Endothelial cell of umbilical vein (primary cell): ENCODE measurements around the gene ADAM11. TPM values are rescaled to one million over a fixed set of nuclear protein-coding genes. Genes with fewer than 3 reads are reported as not detected.

ENCODE experiments used
- BruUV-seq: library from RNA; stranded (reverse); fragments of 400-500 nt; replicated peaks from 2 replicates; lab custom pipeline; 2021; lab: Mats Ljungman, UMichigan
- CTCF ChIA-PET: fragments of 300-600, 350-600 bp; sonication (Branson Sonifier 250); formaldehyde crosslinking; loops from one replicate; lab custom pipeline; 2021; ENCODE audit warnings: antibody characterized with exemption, inconsistent platforms; lab: Charles Lee
- POLR2A ChIA-PET: fragments of 300-600, 350-600 bp; sonication (Branson Sonifier 250); formaldehyde crosslinking; loops from one replicate; lab custom pipeline; 2021; ENCODE audit warnings: antibody characterized with exemption, inconsistent platforms; lab: Charles Lee
- DNase-seq: peaks from one replicate; pipeline ENCODE4 v3.0.0-alpha.2; 2011; ENCODE audit warnings: low read depth, low spot score
- FAIRE-seq: peaks from 2 replicates; lab custom pipeline; 2011; peaks lifted over from hg19 to GRCh38; lab: Jason Lieb, UNC
- H2AFZ ChIP-seq: 2 replicates; pipeline ENCODE4 v1.6.0; 2012; ENCODE audit warnings: low read depth, low read length, control low read depth, inconsistent platforms
- H3K27ac ChIP-seq: 2 replicates; pipeline ENCODE4 v1.5.1; 2011; ENCODE audit warnings: low read depth, mild to moderate bottlenecking, control low read depth, low read length, moderate library complexity; ENCODE audit not compliant: insufficient read depth
- H3K27me3 ChIP-seq, 2 experiments: 2 replicates each; pipeline versions ENCODE4 v1.6.0 to v1.6.1; 2011; ENCODE audit warnings: low read length in 2 of 2, mixed read lengths in 1 of 2; ENCODE audit not compliant: control insufficient read depth in 2 of 2, insufficient read depth in 2 of 2
- H3K36me3 ChIP-seq, 2 experiments: 2 replicates in 1 of 2; 3 replicates in 1 of 2; pipeline ENCODE4 v1.5.1; 2011; ENCODE audit warnings: low read length in 2 of 2, mild to moderate bottlenecking in 1 of 2, moderate library complexity in 1 of 2; ENCODE audit not compliant: control insufficient read depth in 2 of 2, insufficient read depth in 2 of 2; ENCODE audit errors: extremely low read depth in 1 of 2
- H3K4me1 ChIP-seq: 3 replicates; pipeline ENCODE4 v1.5.1; 2011; ENCODE audit warnings: mild to moderate bottlenecking, low read length; ENCODE audit not compliant: control insufficient read depth, insufficient read depth; ENCODE audit errors: extremely low read depth
- H3K4me2 ChIP-seq: 2 replicates; pipeline ENCODE4 v1.6.1; 2011; ENCODE audit warnings: low read length, control low read depth, mixed read lengths; ENCODE audit not compliant: insufficient read depth
- H3K4me3 ChIP-seq, 3 experiments: fragments of 200-600 bp in 1 of 3; sonication (generic), shearing (Covaris generic) in 1 of 3; replicated peaks in 1 of 3; 2 replicates each; pipeline ENCODE4 v1.5.1; 2011 to 2016; ENCODE audit warnings: control low read depth in 3 of 3, low read length in 3 of 3, mild to moderate bottlenecking in 2 of 3, inconsistent platforms in 1 of 3, low read depth in 1 of 3, moderate library complexity in 1 of 3; ENCODE audit not compliant: insufficient read depth in 1 of 3
- H3K79me2 ChIP-seq: 2 replicates; pipeline ENCODE4 v1.6.0; 2012; ENCODE audit warnings: low read length, inconsistent platforms; ENCODE audit not compliant: control insufficient read depth, insufficient read depth
- H3K9ac ChIP-seq: replicated peaks from 2 replicates; pipeline ENCODE3; 2011; ENCODE audit warnings: low read length, control low read depth; ENCODE audit not compliant: insufficient read depth; ENCODE audit errors: extremely low read depth
- H3K9me1 ChIP-seq: replicated peaks from 3 replicates; pipeline ENCODE4 v1.6.0; 2011; ENCODE audit warnings: mild to moderate bottlenecking, low read length; ENCODE audit not compliant: control insufficient read depth, insufficient read depth; ENCODE audit errors: extremely low read depth
- H3K9me3 ChIP-seq: replicated peaks from 2 replicates; pipeline ENCODE4 v1.5.1; 2012; ENCODE audit warnings: low read length, inconsistent platforms; ENCODE audit not compliant: control insufficient read depth, insufficient read depth
- H4K20me1 ChIP-seq: replicated peaks from 2 replicates; pipeline ENCODE3; 2011; ENCODE audit warnings: mild to moderate bottlenecking, low read length; ENCODE audit not compliant: control insufficient read depth, insufficient read depth; ENCODE audit errors: extremely low read depth
- EZH2 ChIP-seq: IDR thresholded peaks from 2 replicates; pipeline ENCODE4 v1.6.1; 2012; ENCODE audit warnings: borderline replicate concordance, low read depth, mild to moderate bottlenecking, moderate library complexity, low read length, inconsistent platforms; ENCODE audit not compliant: severe bottlenecking
- FOS ChIP-seq: IDR thresholded peaks from 2 replicates; pipeline ENCODE4 v1.6.1; 2011; ENCODE audit warnings: mild to moderate bottlenecking, low read length, moderate library complexity, borderline replicate concordance; ENCODE audit not compliant: insufficient read depth
- GATA2 ChIP-seq: IDR thresholded peaks from 2 replicates; pipeline ENCODE4 v1.7.0; 2011; ENCODE audit warnings: low read depth, mild to moderate bottlenecking, moderate library complexity, mixed read lengths, low read length; ENCODE audit not compliant: insufficient read length, insufficient read depth
- JUN ChIP-seq: IDR thresholded peaks from 2 replicates; pipeline ENCODE4 v1.6.1; 2011; ENCODE audit warnings: borderline replicate concordance, low read depth; ENCODE audit not compliant: insufficient read length, insufficient read depth
- MYC ChIP-seq: IDR thresholded peaks from one replicate; pipeline ENCODE4 v1.6.1; 2011; ENCODE audit warnings: mild to moderate bottlenecking, low read depth, low read length
- POLR2A ChIP-seq: IDR thresholded peaks from 2 replicates; pipeline ENCODE4 v1.6.1; 2012; ENCODE audit warnings: low read depth, mild to moderate bottlenecking, control low read depth, low read length
- POLR2AphosphoS5 ChIP-seq: IDR thresholded peaks from 2 replicates; pipeline ENCODE4 v1.6.1; 2012; ENCODE audit warnings: low read depth, mild to moderate bottlenecking, control low read depth, low read length, moderate library complexity; ENCODE audit not compliant: insufficient read depth
- dilution Hi-C: fragments of 300-500 bp; cut with MboI; formaldehyde crosslinking; loops from one replicate; pipeline ENCODE4 v1.15.0; 2019; ENCODE audit warnings: low sequenced_read_pairs; ENCODE audit not compliant: extremely low pct_ligation_motif_present
- intact Hi-C: fragments of 100-400 bp; cut with micrococcal nuclease; formaldehyde crosslinking; loops from one replicate; pipeline ENCODE4 v1.10.0; 2022
- polyA plus RNA-seq, 4 experiments: library from polyadenylated mRNA; depleted of rRNA in 3 of 4; stranded (reverse) in 3 of 4; unstranded in 1 of 4; fragments of >200 nt; gene quantifications; 2 replicates each; pipeline versions ENCODE4 v1.2.1 to v1.2.3, GENCODE V29; 2011 to 2012; ENCODE audit warnings: missing spikeins in 1 of 4
- total RNA-seq: library from RNA; stranded (reverse); gene quantifications from 2 replicates; pipeline ENCODE4 v1.2.3, GENCODE V29; 2021
- TF ChIP-seq, protein P1 (sequence below): IDR thresholded peaks from 2 replicates; pipeline ENCODE4 v1.6.1; 2011; ENCODE audit not compliant: insufficient read depth, insufficient read length
- TF ChIP-seq, protein P2 (sequence below), 2 donors: IDR thresholded peaks; 1 replicate in 1 of 2; 2 replicates in 1 of 2; pipeline ENCODE4 v1.5.1; 2011; ENCODE audit warnings: low read length in 2 of 2, mild to moderate bottlenecking in 2 of 2, moderate library complexity in 2 of 2, control low read depth in 1 of 2, inconsistent platforms in 1 of 2, low read depth in 1 of 2; ENCODE audit not compliant: insufficient read depth in 1 of 2; ENCODE audit errors: extremely low read depth in 1 of 2

Gene ADAM11
- total and polyA plus RNA-seq, 2 donors (not counting 3 experiments of a cell fraction or from before 2014, with no cell fraction given): 0.71 to 1.1 TPM

DNA sequence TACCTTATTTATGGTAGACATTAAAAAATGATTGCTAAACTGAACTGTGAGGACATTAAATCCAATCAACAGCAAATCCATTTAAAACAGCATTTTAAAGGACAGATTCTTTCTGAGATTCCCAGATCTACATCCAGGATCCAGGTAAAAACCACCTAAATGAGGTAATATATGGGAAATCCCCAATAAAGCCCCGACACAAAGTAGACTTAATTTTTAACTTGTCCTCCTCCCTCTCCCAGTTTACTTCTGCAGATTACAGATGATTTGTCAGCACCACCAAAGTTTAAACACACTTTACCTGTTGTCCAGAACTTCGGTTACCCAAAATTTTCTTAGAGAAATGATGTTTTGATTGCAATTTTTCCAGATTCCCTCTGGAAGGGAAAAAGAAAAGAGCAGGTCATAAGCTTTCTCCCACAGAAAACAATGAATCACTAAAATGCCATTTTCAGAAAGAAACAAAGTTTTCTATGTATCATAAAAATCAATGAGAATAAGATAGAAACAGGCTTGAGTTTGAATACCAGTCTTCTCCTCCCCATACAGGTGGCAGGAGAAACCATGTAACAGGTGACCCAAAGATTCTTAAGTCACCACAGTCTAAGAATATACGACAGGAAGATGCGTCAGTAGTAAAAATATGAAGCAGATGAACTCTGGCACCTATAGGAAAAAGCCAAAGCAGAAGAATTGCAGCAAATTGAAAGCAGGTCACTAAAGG is 48.5 kb downstream of the ADAM11 start:
- no peaks in the 10 kb centered on the region for H3K9me1 ChIP-seq
- POLR2A ChIA-PET: no interaction called here
- H3K36me3 ChIP-seq: peaks cover 13% of the 10 kb centered on the region in 2 experiments
- H3K27me3 ChIP-seq: no peaks in the 10 kb centered on the region
- H3K4me3 ChIP-seq: no peak overlapping the region
- no peak overlapping the region for H3K9ac ChIP-seq
- CTCF ChIA-PET: interaction anchor here (1.2 to 2.9 kb wide), 2 partner anchors 28 to 33 kb away, joined by 3 to 13 read pairs; no protein-coding TSS in a partner anchor
- H4K20me1 ChIP-seq: peaks cover 2% of the 10 kb centered on the region
- no peak for FAIRE-seq
- peaks cover 15% of the 10 kb centered on the region for H3K79me2 ChIP-seq
- H3K27ac ChIP-seq: no peak overlapping the region
- dilution Hi-C loops (no loop called here), intact Hi-C loops (no loop called here)
- TF ChIP-seq POLR2AphosphoS5 (no peak), EZH2 (no peak), FOS (no peak), JUN (no peak), POLR2A (no peak), MYC (no peak), GATA2 (no peak)
- TF ChIP-seq, protein P1, sequence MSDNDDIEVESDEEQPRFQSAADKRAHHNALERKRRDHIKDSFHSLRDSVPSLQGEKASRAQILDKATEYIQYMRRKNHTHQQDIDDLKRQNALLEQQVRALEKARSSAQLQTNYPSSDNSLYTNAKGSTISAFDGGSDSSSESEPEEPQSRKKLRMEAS: no peak
- TF ChIP-seq, protein P2, sequence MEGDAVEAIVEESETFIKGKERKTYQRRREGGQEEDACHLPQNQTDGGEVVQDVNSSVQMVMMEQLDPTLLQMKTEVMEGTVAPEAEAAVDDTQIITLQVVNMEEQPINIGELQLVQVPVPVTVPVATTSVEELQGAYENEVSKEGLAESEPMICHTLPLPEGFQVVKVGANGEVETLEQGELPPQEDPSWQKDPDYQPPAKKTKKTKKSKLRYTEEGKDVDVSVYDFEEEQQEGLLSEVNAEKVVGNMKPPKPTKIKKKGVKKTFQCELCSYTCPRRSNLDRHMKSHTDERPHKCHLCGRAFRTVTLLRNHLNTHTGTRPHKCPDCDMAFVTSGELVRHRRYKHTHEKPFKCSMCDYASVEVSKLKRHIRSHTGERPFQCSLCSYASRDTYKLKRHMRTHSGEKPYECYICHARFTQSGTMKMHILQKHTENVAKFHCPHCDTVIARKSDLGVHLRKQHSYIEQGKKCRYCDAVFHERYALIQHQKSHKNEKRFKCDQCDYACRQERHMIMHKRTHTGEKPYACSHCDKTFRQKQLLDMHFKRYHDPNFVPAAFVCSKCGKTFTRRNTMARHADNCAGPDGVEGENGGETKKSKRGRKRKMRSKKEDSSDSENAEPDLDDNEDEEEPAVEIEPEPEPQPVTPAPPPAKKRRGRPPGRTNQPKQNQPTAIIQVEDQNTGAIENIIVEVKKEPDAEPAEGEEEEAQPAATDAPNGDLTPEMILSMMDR (IDR thresholded peaks at IDR 0.05; ENCODE audit: extremely low read depth in 1 of 2, insufficient read depth in 1 of 2, low read depth in 1 of 2, low read length in 2 of 2): no peak
- no peak for DNase-seq
- no peaks in the 10 kb centered on the region for H3K4me1 ChIP-seq
- no peak overlapping the region for H3K4me2 ChIP-seq
- H2AFZ ChIP-seq: no peak overlapping the region
- BruUV-seq: no TSS peak
- no peaks in the 10 kb centered on the region for H3K9me3 ChIP-seq
